H9 (cell line): ENCODE results near the gene SUSD2. TPM values are rescaled to one million over a fixed set of nuclear protein-coding genes. Genes with fewer than 3 reads are reported as not detected.
A peak's percentile ranks its signal among the peaks of the same experiment; 100 is the strongest.

Source experiments
- DNase-seq: peaks from one replicate; pipeline ENCODE4 v3.0.0-alpha.2; 2017
- H2AFZ ChIP-seq: one replicate; pipeline ENCODE4 v1.6.1; 2013; ENCODE audit warnings: mild to moderate bottlenecking, low read length, control low read depth, moderate library complexity
- H2AK5ac ChIP-seq: 2 replicates; pipeline ENCODE4 v1.6.1; 2013; ENCODE audit warnings: low read length, control low read depth, mixed read lengths; ENCODE audit not compliant: insufficient read length
- H2BK120ac ChIP-seq: one replicate; pipeline ENCODE4 v1.6.1; 2013; ENCODE audit warnings: low read depth, mild to moderate bottlenecking, low read length, control low read depth, inconsistent platforms; ENCODE audit not compliant: poor library complexity, severe bottlenecking
- H2BK12ac ChIP-seq: 2 replicates; pipeline ENCODE4 v1.6.1; 2013; ENCODE audit warnings: low read length, control low read depth, mixed read lengths, low read depth; ENCODE audit not compliant: insufficient read length
- H2BK15ac ChIP-seq: 2 replicates; pipeline ENCODE4 v1.6.1; 2013; ENCODE audit warnings: low read depth, low read length, control low read depth
- H2BK20ac ChIP-seq: one replicate; pipeline ENCODE4 v1.6.1; 2013; ENCODE audit warnings: low read depth, mild to moderate bottlenecking, low read length, control low read depth, inconsistent platforms; ENCODE audit not compliant: poor library complexity, severe bottlenecking
- H2BK5ac ChIP-seq: 2 replicates; pipeline ENCODE4 v1.6.1; 2013; ENCODE audit warnings: low read length, control low read depth, mixed read lengths; ENCODE audit not compliant: insufficient read length
- H3K14ac ChIP-seq: 2 replicates; pipeline ENCODE4 v1.6.1; 2013; ENCODE audit warnings: low read length, control low read depth; ENCODE audit not compliant: insufficient read depth
- H3K18ac ChIP-seq: 2 replicates; pipeline ENCODE4 v1.6.1; 2013; ENCODE audit warnings: low read depth, mild to moderate bottlenecking, mixed read lengths, low read length, control low read depth; ENCODE audit not compliant: insufficient read length
- H3K23ac ChIP-seq: 2 replicates; pipeline ENCODE4 v1.6.1; 2013; ENCODE audit warnings: low read length, control low read depth, mixed read lengths, low read depth; ENCODE audit not compliant: insufficient read length
- H3K23me2 ChIP-seq: 2 replicates; pipeline ENCODE4 v1.6.1; 2013; ENCODE audit warnings: low read depth, mild to moderate bottlenecking, mixed read lengths, low read length, control low read depth; ENCODE audit not compliant: insufficient read length, poor library complexity, severe bottlenecking
- H3K27ac ChIP-seq: 2 replicates; pipeline ENCODE4 v1.5.1; 2013; ENCODE audit warnings: low read length, control low read depth, mixed read lengths, low read depth; ENCODE audit not compliant: insufficient read length
- H3K27me3 ChIP-seq: 2 replicates; pipeline ENCODE4 v1.6.1; 2013; ENCODE audit warnings: low read length, control low read depth, inconsistent platforms; ENCODE audit not compliant: insufficient read depth
- H3K4ac ChIP-seq: 2 replicates; pipeline ENCODE4 v1.6.1; 2013; ENCODE audit warnings: low read depth, mild to moderate bottlenecking, control low read depth, inconsistent platforms, low read length, moderate library complexity
- H3K4me1 ChIP-seq: 2 replicates; pipeline ENCODE4 v1.6.1; 2013; ENCODE audit warnings: low read length, control low read depth, inconsistent platforms; ENCODE audit not compliant: insufficient read depth
- H3K4me2 ChIP-seq: 2 replicates; pipeline ENCODE4 v1.6.1; 2013; ENCODE audit warnings: low read length, control low read depth, mixed read lengths; ENCODE audit not compliant: insufficient read length, insufficient read depth
- H3K56ac ChIP-seq: 2 replicates; pipeline ENCODE4 v1.6.1; 2013; ENCODE audit warnings: low read depth, mild to moderate bottlenecking, mixed read lengths, low read length, control low read depth; ENCODE audit not compliant: insufficient read length
- H3K79me1 ChIP-seq: 2 replicates; pipeline ENCODE4 v1.6.1; 2013; ENCODE audit warnings: low read depth, mild to moderate bottlenecking, moderate library complexity, low read length, control low read depth, inconsistent platforms; ENCODE audit not compliant: insufficient read depth, poor library complexity, severe bottlenecking
- H3K79me2 ChIP-seq: 2 replicates; pipeline ENCODE4 v1.6.1; 2013; ENCODE audit warnings: low read length, control low read depth, inconsistent platforms; ENCODE audit not compliant: insufficient read depth
- H3K9ac ChIP-seq: 2 replicates; pipeline ENCODE4 v1.6.1; 2013; ENCODE audit warnings: low read length, control low read depth, mixed read lengths; ENCODE audit not compliant: insufficient read length; ENCODE audit errors: extremely low read depth
- H3K9me3 ChIP-seq: one replicate; pipeline ENCODE4 v1.6.1; 2013; ENCODE audit warnings: low read depth, low read length, inconsistent platforms; ENCODE audit not compliant: control insufficient read depth
- H3T11ph ChIP-seq: one replicate; pipeline ENCODE4 v1.6.1; 2013; ENCODE audit warnings: mild to moderate bottlenecking, low read length, control low read depth, inconsistent platforms
- H4K20me1 ChIP-seq: one replicate; pipeline ENCODE4 v1.6.1; 2013; ENCODE audit not compliant: control insufficient read depth, insufficient read length, insufficient read depth
- H4K5ac ChIP-seq: 2 replicates; pipeline ENCODE4 v1.6.1; 2013; ENCODE audit warnings: low read depth, mild to moderate bottlenecking, mixed read lengths, low read length, control low read depth; ENCODE audit not compliant: insufficient read length
- H4K8ac ChIP-seq: replicated peaks from 2 replicates; pipeline ENCODE4 v1.6.1; 2013; ENCODE audit warnings: low read length, control low read depth, mixed read lengths, low read depth; ENCODE audit not compliant: insufficient read length
- H4K91ac ChIP-seq: 2 replicates; pipeline ENCODE4 v1.6.1; 2013; ENCODE audit warnings: low read depth, mild to moderate bottlenecking, moderate library complexity, mixed read lengths, low read length, control low read depth; ENCODE audit not compliant: insufficient read length
- H3K27ac Mint-ChIP-seq, 3 experiments: 2 replicates in 2 of 3; 3 replicates in 1 of 3; pipeline ENCODE4 v1.8.0; 2020 to 2021; ENCODE audit warnings: mixed read lengths in 3 of 3, mild to moderate bottlenecking in 1 of 3, moderate library complexity in 1 of 3
- H3K27me3 Mint-ChIP-seq: 2 replicates; pipeline ENCODE4 v1.8.0; 2021; ENCODE audit warnings: low read depth, mild to moderate bottlenecking, moderate library complexity, mixed read lengths
- H3K36me3 Mint-ChIP-seq, 3 experiments: 2 replicates in 2 of 3; 3 replicates in 1 of 3; pipeline ENCODE4 v1.8.0; 2020 to 2021; ENCODE audit warnings: low read depth in 3 of 3, mixed read lengths in 3 of 3; ENCODE audit not compliant: insufficient read depth in 1 of 3
- H3K4me1 Mint-ChIP-seq, 2 experiments: 2 replicates each; pipeline ENCODE4 v1.8.0; 2020; ENCODE audit warnings: mixed read lengths in 2 of 2
- H3K4me3 Mint-ChIP-seq, 2 experiments: 2 replicates in 1 of 2; 3 replicates in 1 of 2; pipeline ENCODE4 v1.8.0; 2020 to 2021; ENCODE audit warnings: mild to moderate bottlenecking in 2 of 2, mixed read lengths in 2 of 2, moderate library complexity in 1 of 2
- H3K9me3 Mint-ChIP-seq, 2 experiments: 2 replicates in 1 of 2; 3 replicates in 1 of 2; pipeline ENCODE4 v1.8.0; 2020; ENCODE audit warnings: mild to moderate bottlenecking in 2 of 2, mixed read lengths in 2 of 2, moderate library complexity in 1 of 2
- CTCF ChIP-seq: fragments of 200-600 bp; sonication (generic); conservative IDR thresholded peaks from 3 replicates; pipeline ENCODE4 v1.8.0; 2021; ENCODE audit warnings: antibody characterized with exemption, mild to moderate bottlenecking
- WGBS: extraction: QIAGEN DNeasy Blood & Tissue Kit; methylation state at CpG from one replicate; pipeline ENCODE4 v1.1.7; 2013; ENCODE audit warnings: missing lambda C conversion rate, low lambda C conversion rate, mixed read lengths; ENCODE audit not compliant: insufficient read length; ENCODE audit errors: extremely low coverage; 5-methylcytosine and 5-hydroxymethylcytosine counted together
- total RNA-seq: library from RNA; stranded (reverse); gene quantifications from 2 replicates; pipeline ENCODE4 v1.2.1, GENCODE V29; 2021

Gene SUSD2
- total RNA-seq, 1 experiment from 2014 or later: 4.2 TPM

GRCh38 chr22:24161909-24162308, 19.4 kb upstream of the SUSD2 start:
- Histone ChIP-seq H3K23ac (no peak overlapping the region), H3K79me1 (no peaks in the 10 kb centered on the region), H3K27me3 (no peaks in the 10 kb centered on the region), H3K4me1 (no peaks in the 10 kb centered on the region; the same call in 1 of the 2 replicates), H2BK5ac (no peak overlapping the region), H3K4ac (no peak overlapping the region), H2BK20ac (no peak overlapping the region), H3K56ac (no peak overlapping the region), H3K79me2 (no peaks in the 10 kb centered on the region), H3K14ac (no peak overlapping the region), H4K8ac (no peak overlapping the region), H3K23me2 (no peaks in the 10 kb centered on the region), H2AK5ac (no peak overlapping the region), H4K5ac (no peak overlapping the region), H2BK15ac (no peak overlapping the region), H2BK120ac (no peak overlapping the region), H3K27ac (no peak overlapping the region), H3T11ph (no peak overlapping the region), H2BK12ac (no peak overlapping the region), H3K4me2 (no peak overlapping the region), H4K20me1 (no peaks in the 10 kb centered on the region), H4K91ac (no peak overlapping the region), H3K18ac (no peak overlapping the region), H2AFZ (no peak overlapping the region), H3K9ac (no peak overlapping the region), H3K9me3 (no peaks in the 10 kb centered on the region)
- DNase-seq: no peak
- no CpG with 5 or more reads among the region's 6 CpGs for WGBS
- Mint-ChIP-seq H3K4me3 (no peak overlapping the region), H3K27me3 (no peaks in the 10 kb centered on the region; the same call in 1 of the 2 replicates), H3K4me1 (peaks cover 12 to 20% of the 10 kb centered on the region in 2 experiments), H3K9me3 (no peaks in the 10 kb centered on the region), H3K27ac (peak overlapping the region in 1 of 3 experiments; percentile 88; a peak in 2 of 7 replicates), H3K36me3 (peaks cover 0 to 18% (median 16%) of the 10 kb centered on the region in 3 experiments; a peak in 5 of 7 replicates)
- no peak for TF ChIP-seq CTCF
